Measurements from ENCODE around the gene SLC25A24. TPM values are rescaled to one million over a fixed set of nuclear protein-coding genes. Genes with fewer than 3 reads are reported as not detected.

Gene SLC25A24
- total and polyA plus RNA-seq, 4 donors = 1.3 to 8.6 (median 3.0) TPM

DNA sequence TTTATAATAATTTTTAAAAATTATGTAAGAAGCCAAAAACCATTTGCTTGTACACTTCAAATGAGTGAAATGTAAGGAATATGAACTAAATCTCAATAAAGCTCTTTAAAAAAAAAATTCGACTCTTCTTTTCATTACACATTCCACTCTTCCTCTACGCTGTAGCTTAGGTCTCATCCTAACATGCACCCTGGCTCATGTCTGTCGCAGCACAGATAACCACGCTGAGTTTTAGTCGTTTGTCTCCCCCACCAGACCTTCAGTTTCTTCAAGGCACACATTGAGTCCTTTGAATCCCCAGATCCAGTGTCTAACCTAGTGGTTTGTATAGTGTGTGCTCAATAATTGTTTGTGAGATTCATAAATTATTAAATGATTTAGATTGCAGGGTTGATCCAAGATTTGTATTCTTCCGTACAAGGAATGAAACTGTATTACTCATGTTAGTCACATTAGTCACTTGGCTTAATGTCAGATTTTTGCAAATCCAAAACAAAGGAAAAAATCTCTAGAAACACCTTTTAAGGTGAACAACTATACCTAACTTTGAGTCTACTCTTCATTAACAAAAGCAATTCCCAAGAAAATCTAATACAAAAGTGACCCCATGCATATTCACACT, 57.3 kb downstream of the SLC25A24 start (continued):
- TF ChIP-seq REST (IDR thresholded peaks at IDR 0.05) = no peak
- no peak for TF ChIP-seq FOXA1 (IDR thresholded peaks at IDR 0.05)
- TF ChIP-seq EGR1 (IDR thresholded peaks at IDR 0.05; ENCODE audit: low read depth in 2 of 2) = no peak
- no peak for TF ChIP-seq SP1 (IDR thresholded peaks at IDR 0.05)
- TF ChIP-seq JUND (IDR thresholded peaks at IDR 0.05) = no peak

- no peak for TF ChIP-seq EGR1 (IDR thresholded peaks at IDR 0.05; ENCODE audit: low read depth in 2 of 2)
- TF ChIP-seq, protein P1, sequence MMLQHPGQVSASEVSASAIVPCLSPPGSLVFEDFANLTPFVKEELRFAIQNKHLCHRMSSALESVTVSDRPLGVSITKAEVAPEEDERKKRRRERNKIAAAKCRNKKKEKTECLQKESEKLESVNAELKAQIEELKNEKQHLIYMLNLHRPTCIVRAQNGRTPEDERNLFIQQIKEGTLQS (IDR thresholded peaks at IDR 0.05) = no peak
- TF ChIP-seq, protein P2, sequence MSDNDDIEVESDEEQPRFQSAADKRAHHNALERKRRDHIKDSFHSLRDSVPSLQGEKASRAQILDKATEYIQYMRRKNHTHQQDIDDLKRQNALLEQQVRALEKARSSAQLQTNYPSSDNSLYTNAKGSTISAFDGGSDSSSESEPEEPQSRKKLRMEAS (IDR thresholded peaks at IDR 0.05) = no peak
- TF ChIP-seq ZBTB33 (IDR thresholded peaks at IDR 0.05) = no peak
- no peak for TF ChIP-seq RAD21 (IDR thresholded peaks at IDR 0.05)
- no peak for TF ChIP-seq SP1 (IDR thresholded peaks at IDR 0.05)
- TF ChIP-seq FOXA1 (IDR thresholded peaks at IDR 0.05) = no peak
- no peak for TF ChIP-seq JUND (IDR thresholded peaks at IDR 0.05)
- TF ChIP-seq TAF1 (conservative IDR thresholded peaks at IDR 0.05) = no peak
- TF ChIP-seq HNF4G (IDR thresholded peaks at IDR 0.05) = no peak
- TF ChIP-seq HNF4A (conservative IDR thresholded peaks at IDR 0.05) = no peak
- no peak for TF ChIP-seq GABPA (IDR thresholded peaks at IDR 0.05 in 1 of 2, conservative IDR thresholded peaks at IDR 0.05 in 1 of 2)
- no peak for TF ChIP-seq NR2F2 (IDR thresholded peaks at IDR 0.05)
- TF ChIP-seq, protein P3, sequence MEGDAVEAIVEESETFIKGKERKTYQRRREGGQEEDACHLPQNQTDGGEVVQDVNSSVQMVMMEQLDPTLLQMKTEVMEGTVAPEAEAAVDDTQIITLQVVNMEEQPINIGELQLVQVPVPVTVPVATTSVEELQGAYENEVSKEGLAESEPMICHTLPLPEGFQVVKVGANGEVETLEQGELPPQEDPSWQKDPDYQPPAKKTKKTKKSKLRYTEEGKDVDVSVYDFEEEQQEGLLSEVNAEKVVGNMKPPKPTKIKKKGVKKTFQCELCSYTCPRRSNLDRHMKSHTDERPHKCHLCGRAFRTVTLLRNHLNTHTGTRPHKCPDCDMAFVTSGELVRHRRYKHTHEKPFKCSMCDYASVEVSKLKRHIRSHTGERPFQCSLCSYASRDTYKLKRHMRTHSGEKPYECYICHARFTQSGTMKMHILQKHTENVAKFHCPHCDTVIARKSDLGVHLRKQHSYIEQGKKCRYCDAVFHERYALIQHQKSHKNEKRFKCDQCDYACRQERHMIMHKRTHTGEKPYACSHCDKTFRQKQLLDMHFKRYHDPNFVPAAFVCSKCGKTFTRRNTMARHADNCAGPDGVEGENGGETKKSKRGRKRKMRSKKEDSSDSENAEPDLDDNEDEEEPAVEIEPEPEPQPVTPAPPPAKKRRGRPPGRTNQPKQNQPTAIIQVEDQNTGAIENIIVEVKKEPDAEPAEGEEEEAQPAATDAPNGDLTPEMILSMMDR (IDR thresholded peaks at IDR 0.05; ENCODE audit: low read depth, low read length, missing input control) = no peak
- TF ChIP-seq RXRA (IDR thresholded peaks at IDR 0.05) = no peak
- TF ChIP-seq YY1 (IDR thresholded peaks at IDR 0.05) = no peak
- no peak for TF ChIP-seq REST (IDR thresholded peaks at IDR 0.05)
- no peak for TF ChIP-seq FOXA2 (IDR thresholded peaks at IDR 0.05)
- peaks cover 0 to 6% (median 0%) of the 10 kb centered on the region in 4 donors for H3K27me3 ChIP-seq (ENCODE audit: control insufficient read depth in 4 of 4, insufficient read depth in 4 of 4, low read length in 3 of 4)
- H3K4me1 ChIP-seq (ENCODE audit: control insufficient read depth in 4 of 4, insufficient read depth in 4 of 4, low read length in 3 of 4) = no peaks in the 10 kb centered on the region
- no peaks in the 10 kb centered on the region for H3K9me3 ChIP-seq (ENCODE audit: control insufficient read depth in 4 of 4, low read length in 3 of 4)
- no peak overlapping the region for H3K27ac ChIP-seq (ENCODE audit: low read depth in 1 of 2, low read length in 2 of 2)
- no peak for DNase-seq (ENCODE audit: low spot score)
- peaks cover 0 to 3% (median 0%) of the 10 kb centered on the region in 4 donors for H3K36me3 ChIP-seq (ENCODE audit: control insufficient read depth in 4 of 4, insufficient read depth in 3 of 4, low read depth in 1 of 4, low read length in 3 of 4)
- no peak overlapping the region for H3K9ac ChIP-seq (ENCODE audit: low read depth in 1 of 2, low read length in 2 of 2)
- 93% methylated on average over 4 of the region's 4 CpGs for WGBS
- H3K4me3 ChIP-seq (ENCODE audit: low read depth in 1 of 3, low read length in 3 of 3) = no peak overlapping the region
These were observed 57.9 kb downstream of the SLC25A24 start for GRCh38 chr1:108142258-108142657.

All from liver (tissue), 9 donors.